DND-41 (cell line): ENCODE results near the gene NPB.

Source experiments
- ATAC-seq: fragments of 200-7000 bp; cut with Tn5 transposase; 3 replicates; pipeline ENCODE4 v1.9.1; 2021; ENCODE audit warnings: low read depth; ENCODE audit not compliant: insufficient read depth
- DNase-seq: peaks from one replicate; pipeline ENCODE4 v3.0.0-alpha.2; 2020
- H2AFZ ChIP-seq: 2 replicates; pipeline ENCODE4 v1.6.0; 2012; ENCODE audit warnings: low read depth, low read length
- H3K27ac ChIP-seq: 2 replicates; pipeline ENCODE4 v1.5.1; 2012; ENCODE audit warnings: low read length, inconsistent platforms
- H3K27me3 ChIP-seq: fragments of 200-600 bp; sonication (generic); 2 replicates; pipeline ENCODE4 v1.6.0; 2012; ENCODE audit warnings: low read length, mild to moderate bottlenecking, inconsistent platforms; ENCODE audit not compliant: insufficient read depth, poor library complexity
- H3K36me3 ChIP-seq: 2 replicates; pipeline ENCODE4 v1.5.1; 2012; ENCODE audit warnings: low read length, inconsistent platforms; ENCODE audit not compliant: insufficient read depth
- H3K4me1 ChIP-seq: 2 replicates; pipeline ENCODE4 v1.5.1; 2012; ENCODE audit warnings: mild to moderate bottlenecking, low read length; ENCODE audit not compliant: insufficient read depth
- H3K4me2 ChIP-seq: 2 replicates; pipeline ENCODE4 v1.6.0; 2012; ENCODE audit warnings: mild to moderate bottlenecking, moderate library complexity, low read length, inconsistent platforms; ENCODE audit not compliant: insufficient read depth
- H3K4me3 ChIP-seq, 2 experiments: fragments of 200-600 bp in 1 of 2; shearing (Covaris generic) in 1 of 2; 2 replicates each; pipeline ENCODE4 v1.5.1; 2012 to 2016; ENCODE audit warnings: inconsistent platforms in 2 of 2, low read length in 2 of 2, mild to moderate bottlenecking in 2 of 2, low read depth in 1 of 2, moderate library complexity in 1 of 2
- H3K79me2 ChIP-seq: 2 replicates; pipeline ENCODE4 v1.6.0; 2012; ENCODE audit warnings: low read length, inconsistent platforms; ENCODE audit not compliant: insufficient read depth
- H3K9ac ChIP-seq: 2 replicates; pipeline ENCODE4 v1.6.0; 2012; ENCODE audit warnings: low read depth, mild to moderate bottlenecking, inconsistent platforms, low read length, moderate library complexity
- H3K9me3 ChIP-seq: 2 replicates; pipeline ENCODE4 v1.5.1; 2012; ENCODE audit warnings: low read length, moderate library complexity, mild to moderate bottlenecking, inconsistent platforms; ENCODE audit not compliant: insufficient read depth, severe bottlenecking
- H4K20me1 ChIP-seq: 2 replicates; pipeline ENCODE4 v1.6.0; 2012; ENCODE audit warnings: low read length; ENCODE audit not compliant: insufficient read depth
- EZH2 ChIP-seq: IDR thresholded peaks from 3 replicates; pipeline ENCODE4 v1.6.1; 2012; ENCODE audit warnings: borderline replicate concordance, low read depth, mild to moderate bottlenecking, moderate library complexity, low read length, inconsistent platforms; ENCODE audit not compliant: severe bottlenecking
- TF ChIP-seq, protein P1 (sequence below): IDR thresholded peaks from 2 replicates; pipeline ENCODE4 v1.5.1; 2012; ENCODE audit warnings: borderline replicate concordance, low read length, moderate library complexity, mild to moderate bottlenecking; ENCODE audit not compliant: poor library complexity, severe bottlenecking; ENCODE audit errors: extremely low read depth

NPB gene

DNA sequence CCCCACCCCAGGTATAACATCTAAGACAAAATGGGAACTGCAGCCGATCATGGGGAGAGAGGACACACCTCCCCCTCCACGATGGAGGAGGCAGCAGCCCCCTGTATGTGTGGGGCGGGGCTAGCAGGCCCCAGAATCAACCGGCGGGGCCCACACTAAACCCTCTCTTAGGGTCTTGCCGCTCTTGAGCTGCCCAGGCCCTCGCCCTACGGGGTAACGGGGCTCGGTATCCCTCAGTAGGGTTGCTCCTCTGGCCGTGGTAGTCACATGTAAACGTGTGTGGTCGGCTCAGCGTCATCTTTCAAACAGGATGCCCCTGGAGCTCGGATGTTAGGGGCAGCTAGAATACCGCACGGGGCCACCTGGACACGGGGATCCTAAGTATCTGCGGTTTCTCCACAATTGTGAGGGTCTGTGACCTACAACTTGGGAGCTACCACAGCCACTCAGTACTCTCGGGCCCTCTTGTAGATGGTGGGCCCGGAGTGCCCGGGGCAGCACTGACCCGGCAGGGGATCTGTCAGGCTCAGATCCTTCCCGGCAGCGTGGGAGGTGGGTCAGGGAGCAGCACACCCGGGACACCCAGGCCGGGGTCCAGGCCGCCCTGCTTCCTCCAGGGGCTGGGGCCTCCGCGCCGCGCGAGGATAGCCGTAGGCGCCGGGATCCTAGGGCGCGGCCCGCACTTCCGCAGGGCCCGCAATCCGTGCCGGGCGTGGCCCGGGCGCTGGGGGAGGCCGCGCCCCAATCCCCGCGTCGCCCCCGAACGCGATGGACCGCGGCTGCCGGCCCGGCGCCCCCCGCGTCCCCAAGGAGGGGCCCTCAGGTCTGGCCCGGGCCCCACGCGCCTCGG lies 31.7 kb upstream of the NPB start:
- H2AFZ ChIP-seq, result no peak overlapping the region; the same call in 1 of the 2 replicates
- H3K9ac ChIP-seq, result peak overlapping the region; percentile 99
- H3K4me3 ChIP-seq, result peak overlapping the region; percentile 74 to 83
- H3K9me3 ChIP-seq, result no peaks in the 10 kb centered on the region
- H3K36me3 ChIP-seq, result peaks cover 49% of the 10 kb centered on the region
- ATAC-seq (peak; percentile 19), DNase-seq (peak; percentile 62)
- TF ChIP-seq, protein P1, sequence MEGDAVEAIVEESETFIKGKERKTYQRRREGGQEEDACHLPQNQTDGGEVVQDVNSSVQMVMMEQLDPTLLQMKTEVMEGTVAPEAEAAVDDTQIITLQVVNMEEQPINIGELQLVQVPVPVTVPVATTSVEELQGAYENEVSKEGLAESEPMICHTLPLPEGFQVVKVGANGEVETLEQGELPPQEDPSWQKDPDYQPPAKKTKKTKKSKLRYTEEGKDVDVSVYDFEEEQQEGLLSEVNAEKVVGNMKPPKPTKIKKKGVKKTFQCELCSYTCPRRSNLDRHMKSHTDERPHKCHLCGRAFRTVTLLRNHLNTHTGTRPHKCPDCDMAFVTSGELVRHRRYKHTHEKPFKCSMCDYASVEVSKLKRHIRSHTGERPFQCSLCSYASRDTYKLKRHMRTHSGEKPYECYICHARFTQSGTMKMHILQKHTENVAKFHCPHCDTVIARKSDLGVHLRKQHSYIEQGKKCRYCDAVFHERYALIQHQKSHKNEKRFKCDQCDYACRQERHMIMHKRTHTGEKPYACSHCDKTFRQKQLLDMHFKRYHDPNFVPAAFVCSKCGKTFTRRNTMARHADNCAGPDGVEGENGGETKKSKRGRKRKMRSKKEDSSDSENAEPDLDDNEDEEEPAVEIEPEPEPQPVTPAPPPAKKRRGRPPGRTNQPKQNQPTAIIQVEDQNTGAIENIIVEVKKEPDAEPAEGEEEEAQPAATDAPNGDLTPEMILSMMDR, result no peak
- no peak for TF ChIP-seq EZH2
- peaks cover 52% of the 10 kb centered on the region for H4K20me1 ChIP-seq
- H3K4me1 ChIP-seq, result peaks cover 36% of the 10 kb centered on the region
- H3K4me2 ChIP-seq, result peak overlapping the region; percentile 85
- peak overlapping the region; percentile 73 for H3K27ac ChIP-seq
- no peaks in the 10 kb centered on the region for H3K27me3 ChIP-seq
- peaks cover 61% of the 10 kb centered on the region for H3K79me2 ChIP-seq

- DNase-seq (no peak), ATAC-seq (peak; percentile 42)
- H3K4me1 ChIP-seq, result peaks cover 36% of the 10 kb centered on the region
- no peaks in the 10 kb centered on the region for H3K27me3 ChIP-seq
- H3K9ac ChIP-seq, result peak within 1 kb of the TSS; percentile 99
- H3K4me3 ChIP-seq, result peak within 1 kb of the TSS; percentile 74 to 92
- H3K4me2 ChIP-seq, result peak within 1 kb of the TSS; percentile 85
- no peaks in the 10 kb centered on the region for H3K9me3 ChIP-seq
- peaks cover 43% of the 10 kb centered on the region for H3K36me3 ChIP-seq
- peaks cover 46% of the 10 kb centered on the region for H4K20me1 ChIP-seq
- H2AFZ ChIP-seq, result peak within 1 kb of the TSS; percentile 89
- peak within 1 kb of the TSS; percentile 99 for H3K27ac ChIP-seq
- TF ChIP-seq, protein P1, result no peak
- no peak for TF ChIP-seq EZH2
- peaks cover 61% of the 10 kb centered on the region for H3K79me2 ChIP-seq
Observed at GRCh38 chr17:81870981-81871386, 31.1 kb upstream of the NPB start, which contains the start of gene ARHGDIA. ARHGDIA (minus strand) TSS chr17:81871337; CDS start chr17:81869930, 1,407 bp downstream.

DNA sequence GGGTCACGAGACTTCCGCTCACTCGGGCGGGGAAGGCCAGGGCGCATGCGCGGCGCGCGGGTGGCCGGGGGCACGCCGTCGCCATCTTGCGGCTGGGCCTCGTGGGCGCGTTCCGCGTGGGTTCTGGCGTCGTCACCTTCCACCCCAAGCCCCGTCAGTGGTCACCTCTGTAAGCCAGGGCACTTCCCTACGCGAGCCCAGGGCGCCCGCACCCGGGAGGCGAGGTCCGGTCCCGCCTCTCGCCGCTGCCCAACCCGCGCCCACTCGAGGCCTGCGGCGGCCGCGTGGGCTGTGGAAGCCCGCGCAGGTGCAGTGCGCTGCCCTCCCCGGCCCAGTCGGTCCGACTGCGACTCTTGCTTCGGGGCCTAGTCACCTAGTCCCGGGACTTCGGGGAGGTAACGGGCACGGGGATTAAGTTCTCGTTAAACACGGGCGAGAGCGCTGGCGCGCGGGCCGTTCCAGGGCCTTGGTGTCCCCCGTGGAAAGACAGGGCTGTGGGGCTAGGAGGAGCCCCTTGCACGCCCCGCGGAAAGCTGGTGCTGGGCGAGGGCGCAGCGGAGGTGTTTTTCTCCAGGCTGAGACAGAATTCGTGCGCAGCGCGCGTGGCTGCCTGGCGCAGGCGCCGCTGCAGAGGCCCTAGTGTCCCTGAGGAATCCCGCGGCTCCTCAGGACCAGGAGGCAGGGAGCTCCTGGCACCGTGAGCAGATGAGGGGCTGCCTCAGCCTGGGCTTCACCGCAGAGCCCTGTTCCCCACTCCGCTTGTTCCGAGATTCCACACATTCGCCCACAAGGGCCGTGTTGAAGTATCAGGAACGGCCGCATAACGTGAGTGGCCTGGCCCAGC lies 30.4 kb upstream of the NPB start:
- Histone ChIP-seq H3K36me3 (peaks cover 42% of the 10 kb centered on the region), H3K4me3 (peak overlapping the region; percentile 74 to 92), H3K27ac (peak overlapping the region; percentile 99), H2AFZ (peak overlapping the region; percentile 89), H4K20me1 (peaks cover 40% of the 10 kb centered on the region), H3K4me1 (peaks cover 36% of the 10 kb centered on the region), H3K9me3 (no peaks in the 10 kb centered on the region), H3K27me3 (no peaks in the 10 kb centered on the region), H3K4me2 (peak overlapping the region; percentile 69), H3K9ac (peak overlapping the region; percentile 99), H3K79me2 (peaks cover 61% of the 10 kb centered on the region)
- ATAC-seq (peak; percentile 33), DNase-seq (peak; percentile 94)
- TF ChIP-seq, protein P1, result peak; percentile 41
- TF ChIP-seq EZH2, result no peak
